HepG2 (cell line): ENCODE results near the gene FECH.

ENCODE experiments used
- ATF1 ChIP-seq: IDR thresholded peaks from 2 replicates; pipeline ENCODE4 v1.6.1; 2016; ENCODE audit warnings: mild to moderate bottlenecking, control low read depth
- CHD4 ChIP-seq: fragments of 200-600 bp; sonication (generic); IDR thresholded peaks from 2 replicates; pipeline ENCODE4 v1.7.0; 2017; ENCODE audit warnings: mild to moderate bottlenecking, low read length, borderline replicate concordance
- CTCF ChIP-seq: sonication (generic); formaldehyde crosslinking; IDR thresholded peaks from 2 replicates; pipeline ENCODE4 v1.5.0; 2020; ENCODE audit warnings: mild to moderate bottlenecking, missing genetic modification reagents, moderate library complexity
- PBX3 ChIP-seq: sonication (generic); formaldehyde crosslinking; IDR thresholded peaks from 2 replicates; pipeline ENCODE4 v1.8.1; 2023; ENCODE audit warnings: missing genetic modification reagents, inconsistent platforms, borderline replicate concordance
- REXO4 ChIP-seq: sonication (generic); formaldehyde crosslinking; IDR thresholded peaks from 2 replicates; pipeline ENCODE4 v1.8.0; 2022; ENCODE audit warnings: missing genetic modification reagents, mild to moderate bottlenecking, borderline replicate concordance
- ZBTB20 ChIP-seq: sonication (generic); formaldehyde crosslinking; IDR thresholded peaks from 2 replicates; pipeline ENCODE4 v1.8.1; 2023; ENCODE audit warnings: missing genetic modification reagents, low read depth, mild to moderate bottlenecking, borderline replicate concordance
- ZNF382 ChIP-seq: sonication (generic); formaldehyde crosslinking; IDR thresholded peaks from 2 replicates; pipeline ENCODE4 v1.5.0; 2020; ENCODE audit warnings: missing genetic modification reagents, mild to moderate bottlenecking, borderline replicate concordance

- no peak for TF ChIP-seq REXO4 (CRISPR knock-in tag)
- no peak for TF ChIP-seq CHD4
- no peak for TF ChIP-seq ZBTB20
- TF ChIP-seq ZNF382 (CRISPR knock-in tag) = no peak
- TF ChIP-seq PBX3 (CRISPR knock-in tag) = no peak
- no peak for TF ChIP-seq ATF1 (CRISPR knock-in tag)
- TF ChIP-seq CTCF (CRISPR knock-in tag) = no peak
Observed at GRCh38 chr18:57583297-57583835, 3.1 kb downstream of the FECH start.
